ENCODE measurements around the gene TYMS.
A peak's percentile ranks its signal among the peaks of the same experiment; 100 is the strongest.
"Not testable (repeated sequence)": the region's sequence is repeated elsewhere in the genome, so short reads cannot be mapped to it uniquely, and the experiment has no call there.

The TYMS gene

GRCh38 chr18:676736-677135, 19.3 kb downstream of the TYMS start:
- no peak for DNase-seq (ENCODE audit: low read depth in 4 of 4, low spot score in 1 of 4)

- DNase-seq (ENCODE audit: low read depth in 4 of 4, low spot score in 1 of 4) = no peak
Measured at GRCh38 chr18:677145-677544, 19.7 kb downstream of the TYMS start.

- no peak for DNase-seq (ENCODE audit: low read depth in 4 of 4, low spot score in 1 of 4)
Measured at GRCh38 chr18:677951-678381, 20.5 kb downstream of the TYMS start.

- DNase-seq (ENCODE audit: low read depth in 4 of 4, low spot score in 1 of 4) = no peak
Measured at GRCh38 chr18:678482-679182, 21.2 kb downstream of the TYMS start.

GRCh38 chr18:679516-679915, 22.1 kb downstream of the TYMS start:
- DNase-seq (ENCODE audit: low read depth in 4 of 4, low spot score in 1 of 4) = no peak

GRCh38 chr18:680392-680791, 22.9 kb downstream of the TYMS start:
- DNase-seq (ENCODE audit: low read depth in 4 of 4, low spot score in 1 of 4) = no peak

GRCh38 chr18:681985-682384, 24.5 kb downstream of the TYMS start:
- DNase-seq (ENCODE audit: low read depth in 4 of 4, low spot score in 1 of 4) = peak in 1 of 4 experiments; percentile 25

GRCh38 chr18:682416-682815, 25.0 kb downstream of the TYMS start:
- not testable (repeated sequence) for DNase-seq (ENCODE audit: low read depth in 4 of 4, low spot score in 1 of 4)

GRCh38 chr18:682833-683232, 25.4 kb downstream of the TYMS start:
- DNase-seq (ENCODE audit: low read depth in 4 of 4, low spot score in 1 of 4) = no peak

- DNase-seq (ENCODE audit: low read depth in 4 of 4, low spot score in 1 of 4) = no peak
Measured at GRCh38 chr18:683531-683930, 26.1 kb downstream of the TYMS start.

GRCh38 chr18:685438-685837, 28.0 kb downstream of the TYMS start:
- DNase-seq (ENCODE audit: low read depth in 4 of 4, low spot score in 1 of 4) = no peak

GRCh38 chr18:686339-687111, 29.1 kb downstream of the TYMS start:
- no peak for DNase-seq (ENCODE audit: low read depth in 4 of 4, low spot score in 1 of 4)

- no peak for DNase-seq (ENCODE audit: low read depth in 4 of 4, low spot score in 1 of 4)
Measured at GRCh38 chr18:688323-688722, 30.9 kb downstream of the TYMS start.

- DNase-seq (ENCODE audit: low read depth in 4 of 4, low spot score in 1 of 4) = no peak
Measured at GRCh38 chr18:692824-693223, 35.4 kb downstream of the TYMS start.

GRCh38 chr18:693466-694187, 36.2 kb downstream of the TYMS start:
- no peak for DNase-seq (ENCODE audit: low read depth in 4 of 4, low spot score in 1 of 4)

GRCh38 chr18:697012-697411, 39.6 kb downstream of the TYMS start:
- DNase-seq (ENCODE audit: low read depth in 4 of 4, low spot score in 1 of 4) = no peak

- no peak for DNase-seq (ENCODE audit: low read depth in 4 of 4, low spot score in 1 of 4)
Measured at GRCh38 chr18:697800-698199, 40.3 kb downstream of the TYMS start.

- no peak for DNase-seq (ENCODE audit: low read depth in 4 of 4, low spot score in 1 of 4)
Measured at GRCh38 chr18:703213-703967, 45.9 kb downstream of the TYMS start.

- DNase-seq (ENCODE audit: low read depth in 4 of 4, low spot score in 1 of 4) = no peak
Measured at GRCh38 chr18:706405-706804, 49.0 kb downstream of the TYMS start.

GRCh38 chr18:708096-708495, 50.6 kb downstream of the TYMS start:
- no peak for DNase-seq (ENCODE audit: low read depth in 4 of 4, low spot score in 1 of 4)

- DNase-seq (ENCODE audit: low read depth in 4 of 4, low spot score in 1 of 4) = no peak
Measured at GRCh38 chr18:709771-710170, 52.3 kb downstream of the TYMS start.

Data from stimulated activated CD4-positive, alpha-beta T cell treated with anti-CD3 and anti-CD28 coated beads, Interleukin-1b, Interleukin-23, amount 100 ng/mL, for 24 hours (primary cell).